LNCAP (cell line): ENCODE results near the gene SLC2A1.

Source experiments
- CTCF ChIP-seq: fragments of 450-650 bp; IDR thresholded peaks from 2 replicates; pipeline ENCODE4 v1.5.1; 2017; ENCODE audit warnings: mild to moderate bottlenecking

Gene SLC2A1

GRCh38 chr1:42955311-42956063 lies 3.2 kb downstream of the SLC2A1 start:
- no peak for TF ChIP-seq CTCF

- no peak for TF ChIP-seq CTCF
These were observed 5.2 kb downstream of the SLC2A1 start for GRCh38 chr1:42953182-42954180.

- TF ChIP-seq CTCF: no peak
These were observed 6.2 kb downstream of the SLC2A1 start for GRCh38 chr1:42952303-42953001.

GRCh38 chr1:42951588-42951987 lies 7.1 kb downstream of the SLC2A1 start:
- TF ChIP-seq CTCF: no peak

GRCh38 chr1:42950116-42950481 lies 8.6 kb downstream of the SLC2A1 start:
- no peak for TF ChIP-seq CTCF

- no peak for TF ChIP-seq CTCF
These were observed 9.2 kb downstream of the SLC2A1 start for GRCh38 chr1:42949312-42950115.
